ENCODE results near the gene MED26. TPM values are rescaled to one million over a fixed set of nuclear protein-coding genes. Genes with fewer than 3 reads are reported as not detected.

Gene MED26
- total and polyA plus RNA-seq, 8 donors: 0.58 to 41.7 (median 4.3) TPM

GRCh38 chr19:16536130-16536529 lies 91.9 kb downstream of the MED26 start:
- no peak for DNase-seq
- TF ChIP-seq POLR2A (IDR thresholded peaks at IDR 0.05): no peak
- no peak for TF ChIP-seq POLR2AphosphoS5 (IDR thresholded peaks at IDR 0.05)
- TF ChIP-seq, protein P1, sequence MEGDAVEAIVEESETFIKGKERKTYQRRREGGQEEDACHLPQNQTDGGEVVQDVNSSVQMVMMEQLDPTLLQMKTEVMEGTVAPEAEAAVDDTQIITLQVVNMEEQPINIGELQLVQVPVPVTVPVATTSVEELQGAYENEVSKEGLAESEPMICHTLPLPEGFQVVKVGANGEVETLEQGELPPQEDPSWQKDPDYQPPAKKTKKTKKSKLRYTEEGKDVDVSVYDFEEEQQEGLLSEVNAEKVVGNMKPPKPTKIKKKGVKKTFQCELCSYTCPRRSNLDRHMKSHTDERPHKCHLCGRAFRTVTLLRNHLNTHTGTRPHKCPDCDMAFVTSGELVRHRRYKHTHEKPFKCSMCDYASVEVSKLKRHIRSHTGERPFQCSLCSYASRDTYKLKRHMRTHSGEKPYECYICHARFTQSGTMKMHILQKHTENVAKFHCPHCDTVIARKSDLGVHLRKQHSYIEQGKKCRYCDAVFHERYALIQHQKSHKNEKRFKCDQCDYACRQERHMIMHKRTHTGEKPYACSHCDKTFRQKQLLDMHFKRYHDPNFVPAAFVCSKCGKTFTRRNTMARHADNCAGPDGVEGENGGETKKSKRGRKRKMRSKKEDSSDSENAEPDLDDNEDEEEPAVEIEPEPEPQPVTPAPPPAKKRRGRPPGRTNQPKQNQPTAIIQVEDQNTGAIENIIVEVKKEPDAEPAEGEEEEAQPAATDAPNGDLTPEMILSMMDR (IDR thresholded peaks at IDR 0.05): no peak
- TF ChIP-seq EP300 (IDR thresholded peaks at IDR 0.05): no peak
- Histone ChIP-seq H3K9me3 (no peaks in the 10 kb centered on the region), H3K36me3 (peaks cover 53 to 92% (median 89%) of the 10 kb centered on the region in 4 donors), H3K27ac (no peak overlapping the region), H3K4me1 (peaks cover 6 to 44% (median 29%) of the 10 kb centered on the region in 4 donors), H3K27me3 (no peaks in the 10 kb centered on the region), H3K4me3 (no peak overlapping the region)
- intact Hi-C loops (cut with DNase I; ENCODE audit: low total_unique reads): no loop called here
- 92 to 95% (median 94%) methylated on average over 9 of the region's 9 CpGs for WGBS, 5 donors

DNA sequence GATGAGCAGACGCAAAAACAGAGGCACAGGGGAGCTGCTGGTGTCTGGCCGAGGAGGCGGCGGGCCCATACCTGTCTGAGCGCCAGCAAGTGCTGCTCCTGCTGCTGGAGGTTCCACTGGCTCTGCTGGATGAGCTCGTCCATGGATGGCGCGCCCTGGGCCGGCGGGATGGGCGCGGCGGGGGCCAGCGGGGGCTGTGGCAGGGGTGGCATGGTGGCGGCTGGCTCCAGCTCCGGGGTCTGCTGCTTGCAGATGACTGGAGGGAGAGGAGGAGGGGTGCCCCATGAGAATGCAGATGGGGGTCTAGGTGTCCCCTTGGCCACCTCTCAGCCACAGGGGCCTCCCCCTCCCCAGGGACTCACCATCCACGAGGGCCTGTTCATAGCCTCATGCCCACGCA lies 92.6 kb downstream of the MED26 start:
- Histone ChIP-seq H3K4me3 (no peak overlapping the region), H3K27me3 (no peaks in the 10 kb centered on the region), H3K27ac (no peak overlapping the region), H3K9me3 (no peaks in the 10 kb centered on the region), H3K4me1 (peaks cover 0 to 36% (median 21%) of the 10 kb centered on the region in 4 donors), H3K36me3 (peaks cover 61 to 97% (median 96%) of the 10 kb centered on the region in 4 donors)
- intact Hi-C loops (cut with DNase I; ENCODE audit: low total_unique reads): no loop called here
- DNase-seq: no peak
- 89 to 96% (median 94%) methylated on average over 9 to 18 of the region's 18 CpGs for WGBS, 5 donors
- TF ChIP-seq POLR2AphosphoS5 (IDR thresholded peaks at IDR 0.05) (no peak), POLR2A (IDR thresholded peaks at IDR 0.05) (no peak), EP300 (IDR thresholded peaks at IDR 0.05) (no peak)
- TF ChIP-seq, protein P1 (IDR thresholded peaks at IDR 0.05): no peak

GRCh38 chr19:16532440-16533234 lies 95.4 kb downstream of the MED26 start:
- no peaks in the 10 kb centered on the region for H3K9me3 ChIP-seq
- H3K27ac ChIP-seq: no peak overlapping the region
- TF ChIP-seq EP300 (IDR thresholded peaks at IDR 0.05) (no peak), POLR2A (IDR thresholded peaks at IDR 0.05) (no peak), POLR2AphosphoS5 (IDR thresholded peaks at IDR 0.05) (no peak)
- TF ChIP-seq, protein P1 (IDR thresholded peaks at IDR 0.05): no peak
- no peaks in the 10 kb centered on the region for H3K27me3 ChIP-seq
- peaks cover 0 to 11% (median 5%) of the 10 kb centered on the region in 4 donors for H3K4me1 ChIP-seq
- DNase-seq: no peak
- intact Hi-C loops (cut with DNase I; ENCODE audit: low total_unique reads): no loop called here
- H3K4me3 ChIP-seq: no peak overlapping the region
- 89 to 95% (median 93%) methylated on average over 33 to 47 of the region's 47 CpGs for WGBS, 5 donors
- peaks cover 84 to 100% (median 100%) of the 10 kb centered on the region in 4 donors for H3K36me3 ChIP-seq

GRCh38 chr19:16531380-16531669 lies 96.7 kb downstream of the MED26 start:
- peaks cover 97 to 100% (median 100%) of the 10 kb centered on the region in 4 donors for H3K36me3 ChIP-seq
- H3K4me3 ChIP-seq: no peak overlapping the region
- H3K9me3 ChIP-seq: no peaks in the 10 kb centered on the region
- no peak overlapping the region for H3K27ac ChIP-seq
- peaks cover 0 to 5% (median 0%) of the 10 kb centered on the region in 4 donors for H3K4me1 ChIP-seq
- DNase-seq: no peak
- TF ChIP-seq EP300 (IDR thresholded peaks at IDR 0.05) (no peak), POLR2A (IDR thresholded peaks at IDR 0.05) (no peak), POLR2AphosphoS5 (IDR thresholded peaks at IDR 0.05) (no peak)
- TF ChIP-seq, protein P1 (IDR thresholded peaks at IDR 0.05): no peak
- no peaks in the 10 kb centered on the region for H3K27me3 ChIP-seq
- intact Hi-C loops (cut with DNase I; ENCODE audit: low total_unique reads): no loop called here
- 96 to 98% (median 97%) methylated on average over 12 of the region's 12 CpGs for WGBS, 5 donors
